GM19043 (cell line): ENCODE data around the gene KCNJ8.
"Not testable (repeated sequence)": the region's sequence is repeated elsewhere in the genome, so short reads cannot be mapped to it uniquely, and the experiment has no call there.

Experiments
- ATAC-seq: cut with Tn5 transposase; IDR thresholded peaks from one replicate; pipeline ENCODE4 v1.9.1; 2021; ENCODE audit warnings: low read depth; ENCODE audit not compliant: unreplicated experiment

The KCNJ8 gene

GRCh38 chr12:21788089-21788983 is 13.8 kb upstream of the KCNJ8 start:
- ATAC-seq: no peak

GRCh38 chr12:21786041-21786531 is 11.6 kb upstream of the KCNJ8 start:
- no peak for ATAC-seq

- ATAC-seq: not testable (repeated sequence)
These were observed 8.2 kb upstream of the KCNJ8 start for GRCh38 chr12:21782723-21783122.

- ATAC-seq: no peak
These were observed 6.3 kb upstream of the KCNJ8 start for GRCh38 chr12:21780786-21781185.

GRCh38 chr12:21776175-21776574 is 1.7 kb upstream of the KCNJ8 start:
- ATAC-seq: no peak

- ATAC-seq: no peak
These were observed 771 bp upstream of the KCNJ8 start for GRCh38 chr12:21775133-21775820.

GRCh38 chr12:21773806-21774205 is 700 bp downstream of the KCNJ8 start:
- no peak for ATAC-seq

- no peak for ATAC-seq
These were observed 1.2 kb downstream of the KCNJ8 start for GRCh38 chr12:21773263-21773741.

- ATAC-seq: no peak
These were observed 3.2 kb downstream of the KCNJ8 start for GRCh38 chr12:21771311-21771710.

GRCh38 chr12:21769307-21769706 is 5.2 kb downstream of the KCNJ8 start:
- no peak for ATAC-seq

GRCh38 chr12:21766403-21766802 is 8.1 kb downstream of the KCNJ8 start:
- no peak for ATAC-seq

- ATAC-seq: no peak
These were observed 9.6 kb downstream of the KCNJ8 start for GRCh38 chr12:21764950-21765349.

- no peak for ATAC-seq
These were observed 10.4 kb downstream of the KCNJ8 start for GRCh38 chr12:21764065-21764464.

- ATAC-seq: no peak
These were observed 11.0 kb downstream of the KCNJ8 start for GRCh38 chr12:21763531-21763930.

GRCh38 chr12:21759737-21760136 is 14.8 kb downstream of the KCNJ8 start:
- ATAC-seq: no peak

- no peak for ATAC-seq
These were observed 16.8 kb downstream of the KCNJ8 start for GRCh38 chr12:21757735-21758134.

GRCh38 chr12:21756699-21757098 is 17.8 kb downstream of the KCNJ8 start:
- no peak for ATAC-seq

- ATAC-seq: no peak
These were observed 23.0 kb downstream of the KCNJ8 start for GRCh38 chr12:21751517-21751916.

- ATAC-seq: no peak
These were observed 29.2 kb downstream of the KCNJ8 start for GRCh38 chr12:21745258-21745657.

- no peak for ATAC-seq
These were observed 43.4 kb downstream of the KCNJ8 start for GRCh38 chr12:21731144-21731543.

GRCh38 chr12:21725731-21726130 is 48.8 kb downstream of the KCNJ8 start:
- no peak for ATAC-seq
